GM12874 (cell line): ENCODE data around the gene HOXD9.

Experiments used
- CTCF ChIP-seq: IDR thresholded peaks from 2 replicates; pipeline ENCODE4 v1.5.1; 2011; ENCODE audit warnings: low read depth, mild to moderate bottlenecking, control low read depth, low read length, moderate library complexity; ENCODE audit not compliant: insufficient read depth

HOXD9 gene

GRCh38 chr2:176122683-176123410 lies at the start of gene HOXD9:
TSS of gene HOXD9 (plus strand) at chr2:176122719. CDS start at chr2:176122769, 50 bp downstream.
- TF ChIP-seq CTCF: no peak

- no peak for TF ChIP-seq CTCF
Measured at GRCh38 chr2:176072951-176073904, 49.3 kb upstream of the HOXD9 start.

GRCh38 chr2:176074919-176075425 lies 47.5 kb upstream of the HOXD9 start:
- no peak for TF ChIP-seq CTCF

GRCh38 chr2:176075481-176075880 lies 47.0 kb upstream of the HOXD9 start:
- TF ChIP-seq CTCF: no peak

- TF ChIP-seq CTCF: no peak
Measured at GRCh38 chr2:176076063-176076462, 46.5 kb upstream of the HOXD9 start.

GRCh38 chr2:176076796-176077195 lies 45.7 kb upstream of the HOXD9 start:
- TF ChIP-seq CTCF: no peak
